ENCODE results near the gene HOXA5.

HOXA5 gene

DNA sequence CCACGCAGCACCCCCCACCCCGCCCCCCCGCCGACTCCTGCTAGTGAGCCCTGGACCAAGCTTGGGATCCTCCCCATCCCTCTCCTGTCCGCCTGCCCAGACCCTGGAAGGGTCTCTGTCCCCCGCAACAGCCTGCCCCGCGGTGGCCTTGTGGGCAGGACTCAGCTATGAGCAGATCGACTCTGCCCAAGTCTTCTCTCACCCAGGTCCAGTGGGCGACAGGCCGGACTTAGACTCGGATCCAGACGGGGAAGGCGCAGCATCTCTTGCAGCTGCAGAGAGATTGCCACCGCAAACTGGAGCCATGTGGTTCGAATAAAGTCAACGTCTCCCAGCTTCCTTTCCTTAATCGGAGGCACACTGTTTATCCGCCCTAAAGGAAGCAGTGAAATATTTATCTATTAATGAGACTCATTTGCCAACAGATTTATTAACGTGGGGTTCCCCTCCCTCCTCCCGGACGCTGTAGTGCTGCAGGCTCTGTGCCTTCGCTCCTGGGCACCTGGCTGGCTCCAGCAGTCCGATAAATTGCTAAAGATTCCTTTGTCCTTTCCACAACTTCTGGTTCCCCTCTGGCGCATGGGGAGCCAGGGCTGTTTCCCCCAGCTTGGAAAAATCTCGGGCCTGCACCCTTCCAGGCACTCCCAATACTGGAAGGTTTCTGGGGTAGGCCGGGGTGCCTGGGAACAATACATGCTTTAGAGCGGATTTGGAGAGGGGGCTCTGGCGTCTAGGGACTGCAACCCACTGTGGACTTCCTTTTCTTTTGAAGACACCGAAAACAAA, 13.6 kb upstream of the HOXA5 start:
- TF ChIP-seq JUND (IDR thresholded peaks at IDR 0.05; ENCODE audit: low read depth), result no peak
- in situ Hi-C loops (cut with HindIII; ENCODE audit: low pct_unique_long_range_greater_than_20kb, low sequenced_read_pairs), result no loop called here
- no peak for DNase-seq (ENCODE audit: low read depth in 1 of 2, low spot score in 1 of 2)

DNA sequence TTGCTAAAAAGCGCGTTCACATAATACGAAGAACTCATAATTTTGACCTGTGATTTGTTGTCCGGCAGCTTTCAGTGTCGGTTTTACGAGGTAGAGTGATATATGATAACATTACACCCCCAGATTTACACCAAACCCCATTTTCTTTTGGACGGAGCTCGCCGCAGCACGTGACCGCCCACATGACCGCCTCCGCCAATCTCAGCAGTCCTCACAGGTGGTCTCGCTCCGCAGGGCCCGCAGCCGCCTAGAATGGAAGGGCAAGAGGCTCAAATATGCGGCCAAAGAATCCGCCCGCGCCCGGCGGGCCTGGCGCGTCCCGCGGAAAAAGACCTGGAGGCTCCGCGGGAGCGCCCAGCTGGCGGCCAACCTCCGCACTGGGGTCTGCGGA, 13.0 kb upstream of the HOXA5 start, which contains the start of gene HOXA7:
HOXA7 (minus strand) TSS at position 168 of the 391 bp plus-strand sequence; CDS start at position 38, 130 bp downstream.
- DNase-seq (ENCODE audit: low read depth in 1 of 2, low spot score in 1 of 2), result no peak
- in situ Hi-C loops (cut with HindIII; ENCODE audit: low pct_unique_long_range_greater_than_20kb, low sequenced_read_pairs), result no loop called here
- no peak for TF ChIP-seq JUND (IDR thresholded peaks at IDR 0.05; ENCODE audit: low read depth)

DNA sequence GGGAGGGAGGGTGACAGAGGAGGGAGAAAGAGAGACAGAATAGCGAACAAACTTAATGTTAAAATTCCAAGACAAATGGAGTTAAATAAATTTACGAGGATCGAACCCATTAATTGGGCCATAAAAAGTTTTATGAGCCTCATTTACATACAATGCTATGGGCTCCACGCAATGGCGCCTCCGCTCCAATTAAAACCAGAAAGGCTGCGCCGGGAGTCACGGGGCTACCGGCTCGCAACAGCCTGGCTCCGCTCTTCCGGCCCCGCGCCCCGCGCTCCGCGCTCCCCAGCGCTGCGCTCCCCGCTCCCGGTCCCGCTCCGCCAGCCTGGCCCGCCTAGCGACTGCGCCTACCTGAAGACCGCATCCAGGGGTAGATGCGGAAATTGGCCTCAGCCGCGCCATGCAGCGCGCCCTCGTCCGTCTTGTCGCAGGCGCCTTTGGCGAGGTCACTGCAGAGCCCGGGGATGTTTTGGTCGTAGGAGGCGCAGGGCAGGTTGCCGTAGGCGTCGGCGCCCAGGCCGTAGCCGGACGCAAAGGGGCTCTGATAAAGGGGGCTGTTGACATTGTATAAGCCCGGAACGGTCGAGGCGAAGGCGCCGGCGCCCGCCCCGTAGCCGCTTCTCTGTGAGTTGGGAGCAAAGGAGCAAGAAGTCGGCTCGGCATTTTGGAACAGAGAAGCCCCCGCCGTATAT, 12.5 kb upstream of the HOXA5 start:
- in situ Hi-C loops (cut with HindIII; ENCODE audit: low pct_unique_long_range_greater_than_20kb, low sequenced_read_pairs), result no loop called here
- TF ChIP-seq JUND (IDR thresholded peaks at IDR 0.05; ENCODE audit: low read depth), result no peak
- no peak for DNase-seq (ENCODE audit: low read depth in 1 of 2, low spot score in 1 of 2)

DNA sequence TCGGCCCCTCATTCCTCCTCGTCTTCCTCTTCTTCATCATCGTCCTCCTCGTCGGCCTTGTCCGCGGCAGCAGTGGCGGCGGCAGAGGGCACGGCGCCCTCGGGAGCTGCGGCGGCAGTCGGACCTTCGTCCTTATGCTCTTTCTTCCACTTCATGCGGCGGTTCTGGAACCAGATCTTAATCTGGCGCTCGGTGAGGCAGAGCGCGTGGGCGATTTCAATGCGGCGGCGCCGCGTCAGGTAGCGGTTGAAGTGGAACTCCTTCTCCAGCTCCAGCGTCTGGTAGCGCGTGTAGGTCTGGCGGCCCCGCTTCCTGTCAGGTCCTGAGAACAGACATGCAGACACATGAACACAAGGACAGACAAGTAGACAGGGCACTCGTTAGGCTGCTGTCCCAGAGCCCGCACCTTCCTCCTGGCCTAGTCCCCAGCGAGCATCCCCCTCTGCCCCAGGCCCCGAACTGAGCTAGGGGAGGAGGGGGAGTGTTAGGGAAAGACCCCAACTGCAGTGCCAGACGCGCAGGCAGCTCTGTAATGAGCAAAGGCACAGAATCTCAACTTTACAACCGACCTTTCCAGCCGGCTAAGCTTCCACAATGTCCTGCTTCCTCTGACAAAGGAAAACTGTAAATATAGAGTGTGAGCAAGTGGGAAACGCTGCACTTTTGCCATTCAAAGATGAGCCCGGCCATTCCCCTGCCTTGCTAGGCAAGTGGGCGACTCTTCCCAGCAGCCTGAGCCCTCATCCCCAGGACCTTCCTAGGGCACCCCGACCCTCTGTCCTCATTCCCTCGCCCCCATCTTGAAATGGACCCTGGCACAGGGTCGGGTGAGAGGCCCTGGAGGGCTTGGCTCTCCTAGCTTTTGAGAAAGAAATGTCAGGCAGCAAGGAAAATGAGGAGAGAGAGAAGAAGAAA, 11.7 kb upstream of the HOXA5 start:
- in situ Hi-C loops (cut with HindIII; ENCODE audit: low pct_unique_long_range_greater_than_20kb, low sequenced_read_pairs), result no loop called here
- DNase-seq (ENCODE audit: low read depth in 1 of 2, low spot score in 1 of 2), result no peak

DNA sequence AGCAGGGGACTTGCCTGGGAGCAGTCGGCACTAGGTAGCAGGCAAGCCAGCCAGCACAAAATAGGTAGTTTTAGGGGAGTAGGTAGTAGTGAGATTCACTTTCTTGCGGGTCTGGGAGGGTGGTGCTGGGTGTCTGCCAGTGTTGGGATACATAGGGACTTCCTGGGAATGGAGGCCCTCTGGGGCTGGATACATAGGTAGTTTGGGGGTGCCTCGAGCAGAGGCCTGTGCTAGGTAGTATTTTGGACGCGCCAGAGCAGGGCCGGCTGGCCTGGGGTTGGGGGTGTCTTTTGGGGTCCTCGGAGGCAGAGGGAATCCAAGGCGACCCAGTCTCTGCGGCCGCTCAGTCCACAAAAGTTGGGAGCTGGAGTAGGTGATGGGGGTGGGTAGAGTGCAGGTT, 10.9 kb upstream of the HOXA5 start:
- no peak for TF ChIP-seq JUND (IDR thresholded peaks at IDR 0.05; ENCODE audit: low read depth)
- no peak for DNase-seq (ENCODE audit: low read depth in 1 of 2, low spot score in 1 of 2)

More for the DNA sequence above, 11.7 kb upstream of the HOXA5 start:
- TF ChIP-seq JUND (IDR thresholded peaks at IDR 0.05; ENCODE audit: low read depth), result no peak

DNA sequence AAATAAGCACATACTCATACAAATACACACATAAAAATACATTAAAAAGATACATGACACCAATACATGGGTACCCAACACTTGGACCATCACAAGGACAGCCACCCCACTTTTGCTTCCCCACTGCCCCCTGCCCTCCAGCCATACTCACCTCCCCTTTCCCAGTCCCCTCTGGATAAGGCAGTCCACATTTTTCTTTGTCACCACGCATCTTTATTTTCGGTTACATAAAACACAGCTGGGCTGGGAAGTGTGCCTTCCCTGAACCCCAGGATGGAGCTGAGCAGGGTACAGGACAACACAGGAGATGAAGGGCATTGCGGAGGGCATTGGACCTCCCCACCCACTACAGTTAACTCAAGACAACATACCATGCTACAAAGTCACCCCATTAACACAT, 10.0 kb upstream of the HOXA5 start:
- no peak for TF ChIP-seq JUND (IDR thresholded peaks at IDR 0.05; ENCODE audit: low read depth)
- DNase-seq (ENCODE audit: low read depth in 1 of 2, low spot score in 1 of 2), result no peak
- in situ Hi-C loops (cut with HindIII; ENCODE audit: low pct_unique_long_range_greater_than_20kb, low sequenced_read_pairs), result no loop called here

More for the DNA sequence above, 10.9 kb upstream of the HOXA5 start:
- in situ Hi-C loops (cut with HindIII; ENCODE audit: low pct_unique_long_range_greater_than_20kb, low sequenced_read_pairs), result no loop called here

DNA sequence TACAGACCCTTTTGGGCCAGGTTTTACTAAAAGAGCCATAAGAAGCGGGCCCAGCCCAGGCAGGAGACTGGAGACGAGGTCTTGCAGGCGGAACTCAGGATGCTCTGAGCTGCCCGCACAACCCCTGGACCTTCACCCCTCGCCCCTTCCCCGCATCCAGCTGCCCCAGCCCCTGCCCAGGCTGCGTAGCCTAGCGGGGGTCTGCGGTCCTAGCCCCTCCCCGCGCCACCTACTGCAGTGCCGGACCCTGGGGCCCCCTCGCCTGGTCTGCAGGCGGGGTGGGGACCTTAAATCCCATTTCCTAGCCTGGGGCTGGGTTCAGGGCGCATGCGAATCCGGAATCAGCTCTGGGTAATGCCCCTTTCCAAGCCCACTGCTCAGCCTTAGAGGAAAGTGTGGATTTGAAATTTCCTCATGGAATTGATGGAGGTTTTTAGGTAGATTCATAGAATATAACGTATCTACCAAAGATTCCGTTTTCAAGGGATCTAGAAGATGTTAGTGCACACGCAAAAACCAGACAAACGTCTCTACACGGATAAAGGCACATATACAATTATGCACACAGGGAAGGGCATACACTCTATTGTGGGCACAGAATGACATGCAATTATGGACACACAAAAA, 9.4 kb upstream of the HOXA5 start:
- TF ChIP-seq JUND (IDR thresholded peaks at IDR 0.05; ENCODE audit: low read depth), result no peak
- DNase-seq (ENCODE audit: low read depth in 1 of 2, low spot score in 1 of 2), result no peak
- in situ Hi-C loops (cut with HindIII; ENCODE audit: low pct_unique_long_range_greater_than_20kb, low sequenced_read_pairs), result no loop called here

DNA sequence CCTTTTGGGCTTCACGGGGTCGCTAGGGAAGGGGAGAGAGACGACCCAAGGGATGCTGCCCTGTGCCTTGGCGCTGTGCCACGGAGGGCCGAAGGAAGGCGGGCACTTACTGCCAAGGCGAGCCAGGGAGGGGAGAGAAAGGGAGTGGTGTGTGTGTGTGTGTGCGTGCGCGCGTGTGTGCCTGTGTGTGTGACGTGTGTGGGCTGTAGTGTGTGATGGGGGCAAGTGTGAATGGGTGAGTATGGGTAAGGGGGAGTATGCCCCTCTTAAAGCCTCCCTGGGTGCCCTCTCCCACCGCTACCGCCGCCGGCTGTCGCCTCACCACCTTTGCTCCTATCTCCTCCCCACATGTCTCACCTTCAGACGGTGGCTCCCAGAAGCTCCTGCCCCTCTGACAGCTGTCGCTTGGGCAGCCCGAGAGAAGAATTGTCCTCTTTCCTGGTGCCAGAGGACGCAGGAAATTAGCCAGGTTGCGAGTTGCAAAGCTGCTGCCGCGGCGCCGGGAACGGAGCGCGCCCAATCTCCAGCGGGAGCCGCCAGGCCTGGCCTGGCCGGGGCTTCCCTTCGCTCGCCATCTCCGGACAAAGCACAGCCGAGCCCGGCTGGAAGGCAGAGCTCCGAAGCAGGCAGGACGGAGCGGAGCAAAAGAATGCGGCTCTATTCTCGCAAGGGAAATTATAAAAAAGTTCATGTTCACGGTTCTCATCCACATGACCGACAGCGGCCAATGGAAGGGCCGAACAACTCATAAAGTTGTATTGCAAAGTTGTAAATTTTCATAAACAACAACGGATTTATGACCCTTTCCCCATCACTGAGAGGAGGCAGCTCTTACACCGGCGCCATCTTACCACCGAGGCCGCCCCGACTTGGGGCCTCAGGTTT, 8.7 kb upstream of the HOXA5 start, which contains the start of gene HOXA3:
HOXA3 (minus strand) TSS at position 653 of the 885 bp plus-strand sequence. CDS start 41,943 bp downstream, outside the sequence.
- in situ Hi-C loops (cut with HindIII; ENCODE audit: low pct_unique_long_range_greater_than_20kb, low sequenced_read_pairs), result no loop called here
- no peak for DNase-seq (ENCODE audit: low read depth in 1 of 2, low spot score in 1 of 2)
- no peak for TF ChIP-seq JUND (IDR thresholded peaks at IDR 0.05; ENCODE audit: low read depth)

DNA sequence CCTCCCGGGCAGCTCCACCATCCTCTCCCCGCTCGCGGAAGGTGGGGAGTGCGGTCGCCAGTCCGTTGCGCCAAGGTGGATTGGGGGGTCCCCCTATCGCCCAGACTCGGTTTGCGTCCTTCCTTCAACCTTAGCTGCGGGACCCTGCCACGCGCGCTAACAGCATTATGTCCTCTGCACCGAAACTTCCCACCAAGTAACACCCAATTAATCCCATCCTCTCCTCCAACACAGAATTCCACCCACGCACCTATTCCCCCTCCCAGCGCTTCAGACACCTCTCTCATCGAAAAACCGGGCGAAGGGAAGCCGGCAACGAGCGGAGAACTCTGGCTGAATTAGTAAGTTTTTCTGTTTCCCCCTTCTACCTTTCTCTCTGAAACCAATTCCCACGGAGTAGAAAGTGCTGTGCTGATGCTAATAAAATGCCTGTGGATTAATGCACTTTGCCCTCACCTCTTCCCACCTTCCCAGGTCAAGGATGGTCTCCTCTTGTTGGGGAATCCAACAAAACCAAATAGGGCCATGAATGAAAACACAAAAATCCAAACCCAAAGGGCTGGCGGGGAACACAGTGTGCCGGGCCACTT, 8.0 kb upstream of the HOXA5 start:
- DNase-seq (ENCODE audit: low read depth in 1 of 2, low spot score in 1 of 2), result no peak
- in situ Hi-C loops (cut with HindIII; ENCODE audit: low pct_unique_long_range_greater_than_20kb, low sequenced_read_pairs), result no loop called here
- TF ChIP-seq JUND (IDR thresholded peaks at IDR 0.05; ENCODE audit: low read depth), result no peak

DNA sequence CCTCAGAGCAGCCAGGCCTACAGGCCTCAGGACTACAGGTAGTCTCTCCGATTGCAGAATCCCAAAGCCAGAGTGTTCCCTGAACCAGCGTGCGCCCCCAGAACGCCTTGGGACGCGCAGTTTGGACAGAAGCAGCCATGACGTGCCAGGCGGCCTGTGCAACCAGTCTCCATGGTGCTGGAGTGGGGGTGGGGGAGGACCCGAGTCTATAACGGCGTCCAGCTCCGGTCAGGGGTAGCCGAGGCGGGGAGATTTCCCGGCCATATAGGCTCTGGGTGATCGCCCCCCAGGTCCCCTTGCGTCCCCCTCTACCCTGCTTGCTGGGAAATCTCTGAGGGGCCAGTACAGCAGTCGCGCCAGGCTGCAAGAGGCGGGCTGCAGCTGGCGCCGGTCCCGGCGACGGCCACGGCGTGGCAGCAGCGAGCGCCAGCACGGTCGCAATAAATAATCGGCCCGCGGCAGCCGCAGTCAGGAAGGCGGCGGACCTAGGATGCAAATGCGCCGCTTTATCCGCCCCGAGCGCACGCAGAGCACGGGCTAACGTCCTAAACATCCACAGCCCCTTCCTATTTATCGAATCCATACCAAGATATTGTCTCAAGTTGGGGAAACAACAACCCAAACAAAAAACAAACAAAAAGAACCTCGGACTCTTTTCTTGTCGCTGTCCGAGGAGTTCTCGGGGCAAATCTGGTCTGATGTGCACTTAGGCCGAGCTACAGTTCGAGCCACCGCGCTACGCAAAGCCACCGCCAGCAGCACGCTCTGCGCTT, 7.3 kb upstream of the HOXA5 start:
- TF ChIP-seq JUND (IDR thresholded peaks at IDR 0.05; ENCODE audit: low read depth), result no peak
- peak; percentile 72 to 95 for DNase-seq (ENCODE audit: low read depth in 1 of 2, low spot score in 1 of 2)
- in situ Hi-C loops (cut with HindIII; ENCODE audit: low pct_unique_long_range_greater_than_20kb, low sequenced_read_pairs), result no loop called here
